ENCODE data around the gene KLF7.

Gene KLF7

GRCh38 chr2:207163053-207163755, 2.5 kb downstream of the KLF7 start:
- DNase-seq (ENCODE audit: low read depth in 1 of 2, low spot score in 1 of 2) = no peak
- Histone ChIP-seq H3K27ac (replicated peaks) (peak overlapping the region; percentile 98), H3K27me3 (ENCODE audit: insufficient read depth, poor library complexity, severe bottlenecking) (no peaks in the 10 kb centered on the region), H3K4me3 (replicated peaks; ENCODE audit: insufficient read depth, low read length) (peak overlapping the region; percentile 63)
- no peak for TF ChIP-seq POLR2AphosphoS5 (IDR thresholded peaks at IDR 0.05; ENCODE audit: low read depth)
- no peak for TF ChIP-seq SPI1 (IDR thresholded peaks at IDR 0.05; ENCODE audit: borderline replicate concordance, low read depth)
- TF ChIP-seq CTCF (IDR thresholded peaks at IDR 0.05; ENCODE audit: insufficient read depth, low read length) = no peak
- no peak for TF ChIP-seq GABPA (IDR thresholded peaks at IDR 0.05; ENCODE audit: low read depth)
- TF ChIP-seq REST (IDR thresholded peaks at IDR 0.05; ENCODE audit: insufficient replicate concordance, low read depth) = no peak

- DNase-seq (ENCODE audit: low read depth in 1 of 2, low spot score in 1 of 2) = no peak
- Histone ChIP-seq H3K27me3 (ENCODE audit: insufficient read depth, poor library complexity, severe bottlenecking) (no peaks in the 10 kb centered on the region), H3K4me3 (replicated peaks; ENCODE audit: insufficient read depth, low read length) (no peak overlapping the region), H3K27ac (replicated peaks) (no peak overlapping the region)
- TF ChIP-seq GABPA (IDR thresholded peaks at IDR 0.05; ENCODE audit: low read depth) (no peak), REST (IDR thresholded peaks at IDR 0.05; ENCODE audit: insufficient replicate concordance, low read depth) (no peak), POLR2AphosphoS5 (IDR thresholded peaks at IDR 0.05; ENCODE audit: low read depth) (no peak), CTCF (IDR thresholded peaks at IDR 0.05; ENCODE audit: insufficient read depth, low read length) (no peak), SPI1 (IDR thresholded peaks at IDR 0.05; ENCODE audit: borderline replicate concordance, low read depth) (no peak)
These were observed 3.4 kb downstream of the KLF7 start for GRCh38 chr2:207162316-207162715.

- Histone ChIP-seq H3K27ac (replicated peaks) (no peak overlapping the region), H3K4me3 (replicated peaks; ENCODE audit: insufficient read depth, low read length) (no peak overlapping the region), H3K27me3 (ENCODE audit: insufficient read depth, poor library complexity, severe bottlenecking) (no peaks in the 10 kb centered on the region)
- TF ChIP-seq SPI1 (IDR thresholded peaks at IDR 0.05; ENCODE audit: borderline replicate concordance, low read depth) (no peak; the same call in 1 of the 2 replicates), POLR2AphosphoS5 (IDR thresholded peaks at IDR 0.05; ENCODE audit: low read depth) (no peak), REST (IDR thresholded peaks at IDR 0.05; ENCODE audit: insufficient replicate concordance, low read depth) (no peak), GABPA (IDR thresholded peaks at IDR 0.05; ENCODE audit: low read depth) (no peak), CTCF (IDR thresholded peaks at IDR 0.05; ENCODE audit: insufficient read depth, low read length) (no peak)
- no peak for DNase-seq (ENCODE audit: low read depth in 1 of 2, low spot score in 1 of 2)
These were observed 4.3 kb downstream of the KLF7 start for GRCh38 chr2:207161247-207162123.
